GM19463 (cell line): ENCODE measurements around the gene MALSU1.

ENCODE experiments used
- ATAC-seq: cut with Tn5 transposase; IDR thresholded peaks from one replicate; pipeline ENCODE4 v1.9.1; 2021; ENCODE audit warnings: mild to moderate bottlenecking, moderate library complexity; ENCODE audit not compliant: unreplicated experiment

The MALSU1 gene

GRCh38 chr7:23298885-23299769 is at the start of gene MALSU1:
TSS of gene MALSU1 (plus strand) at chr7:23299339. CDS start at chr7:23299353, 14 bp downstream.
- peak; percentile 100 for ATAC-seq

- ATAC-seq: no peak
Measured at GRCh38 chr7:23249486-23249885, 49.7 kb upstream of the MALSU1 start.

GRCh38 chr7:23254051-23254681 is 45.0 kb upstream of the MALSU1 start:
- ATAC-seq: no peak

GRCh38 chr7:23256731-23257130 is 42.4 kb upstream of the MALSU1 start:
- ATAC-seq: no peak

- no peak for ATAC-seq
Measured at GRCh38 chr7:23260371-23260770, 38.8 kb upstream of the MALSU1 start.

GRCh38 chr7:23261843-23262452 is 37.2 kb upstream of the MALSU1 start:
- ATAC-seq: peak; percentile 74

- ATAC-seq: peak; percentile 63
Measured at GRCh38 chr7:23264916-23265458, 34.2 kb upstream of the MALSU1 start.

- no peak for ATAC-seq
Measured at GRCh38 chr7:23266918-23267317, 32.2 kb upstream of the MALSU1 start.

- no peak for ATAC-seq
Measured at GRCh38 chr7:23267357-23267756, 31.8 kb upstream of the MALSU1 start.

GRCh38 chr7:23268167-23268566 is 31.0 kb upstream of the MALSU1 start:
- ATAC-seq: no peak

GRCh38 chr7:23268746-23269145 is 30.4 kb upstream of the MALSU1 start:
- ATAC-seq: no peak

- ATAC-seq: no peak
Measured at GRCh38 chr7:23272275-23272674, 26.9 kb upstream of the MALSU1 start.

- peak; percentile 97 for ATAC-seq
Measured at GRCh38 chr7:23273141-23273599, 26.0 kb upstream of the MALSU1 start.

GRCh38 chr7:23275912-23276311 is 23.2 kb upstream of the MALSU1 start:
- no peak for ATAC-seq

GRCh38 chr7:23276376-23276775 is 22.8 kb upstream of the MALSU1 start:
- no peak for ATAC-seq

GRCh38 chr7:23276947-23277346 is 22.2 kb upstream of the MALSU1 start:
- ATAC-seq: no peak

GRCh38 chr7:23277359-23277989 is 21.7 kb upstream of the MALSU1 start:
- no peak for ATAC-seq

GRCh38 chr7:23279819-23280525 is 19.2 kb upstream of the MALSU1 start:
- no peak for ATAC-seq

GRCh38 chr7:23283086-23283485 is 16.1 kb upstream of the MALSU1 start:
- no peak for ATAC-seq

GRCh38 chr7:23284871-23285270 is 14.3 kb upstream of the MALSU1 start:
- no peak for ATAC-seq
